DMS79 (cell line): ENCODE data around the gene RBM26.
"Not testable (repeated sequence)": the region's sequence is repeated elsewhere in the genome, so short reads cannot be mapped to it uniquely, and the experiment has no call there.

Experiments
- DNase-seq: peaks from one replicate; lab custom pipeline; 2025; lab: John Stamatoyannopoulos, UW

RBM26 gene

DNA sequence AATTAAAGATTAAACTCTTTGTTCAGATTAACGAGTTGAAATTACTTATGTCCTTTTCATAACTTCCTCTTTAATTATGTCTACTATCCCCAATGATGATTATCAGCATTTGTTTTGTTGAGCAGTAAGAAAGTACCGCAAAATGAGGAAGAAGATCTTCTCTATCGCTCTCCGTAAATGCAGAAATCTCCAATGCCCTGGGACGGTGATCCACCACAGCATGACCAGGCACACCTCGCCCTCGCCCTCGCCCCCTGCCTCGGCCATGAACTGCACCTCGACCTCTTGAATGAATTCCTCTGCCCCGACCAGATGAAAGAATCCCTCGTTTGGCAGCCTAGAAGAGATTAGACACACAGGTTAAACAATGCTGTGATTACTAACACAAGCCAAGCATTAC lies 69.1 kb downstream of the RBM26 start:
- DNase-seq: no peak

DNA sequence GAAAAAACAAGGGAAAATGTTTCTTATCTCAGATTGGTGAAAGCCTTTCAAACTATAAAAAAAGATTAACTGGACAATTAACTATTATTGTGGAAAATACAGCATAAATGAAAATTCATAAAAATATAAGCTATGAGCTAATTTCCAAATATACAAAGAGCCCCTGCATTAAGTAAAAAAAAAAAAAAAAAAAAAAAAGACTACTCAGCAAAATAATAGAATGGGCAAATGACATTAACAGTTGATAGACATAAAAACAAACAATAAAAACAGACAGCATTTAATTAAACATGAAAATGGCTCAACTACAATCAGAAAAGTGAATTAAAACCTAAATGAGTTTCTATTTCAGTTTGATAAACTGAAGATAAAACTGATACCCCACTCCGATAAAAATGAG lies 77.5 kb downstream of the RBM26 start:
- no peak for DNase-seq

DNA sequence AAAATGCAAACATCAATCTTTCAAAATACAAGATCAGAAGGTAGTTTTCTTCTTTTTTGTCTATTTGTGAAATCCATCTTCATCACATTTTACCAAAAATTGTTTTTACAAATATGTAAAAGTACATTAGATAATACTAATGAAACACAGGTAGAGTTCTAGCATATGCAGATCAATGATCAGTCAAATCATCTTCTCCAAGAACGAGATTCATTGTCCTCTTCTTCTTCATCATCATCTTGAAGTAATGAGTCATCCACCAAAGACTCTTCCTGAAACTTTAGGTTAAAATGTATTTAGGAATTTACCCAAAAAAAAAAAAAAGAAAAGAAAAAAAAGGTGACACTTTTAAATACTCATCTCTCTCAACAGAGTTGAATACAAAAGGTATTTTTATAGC lies 85.6 kb downstream of the RBM26 start:
- DNase-seq: no peak

DNA sequence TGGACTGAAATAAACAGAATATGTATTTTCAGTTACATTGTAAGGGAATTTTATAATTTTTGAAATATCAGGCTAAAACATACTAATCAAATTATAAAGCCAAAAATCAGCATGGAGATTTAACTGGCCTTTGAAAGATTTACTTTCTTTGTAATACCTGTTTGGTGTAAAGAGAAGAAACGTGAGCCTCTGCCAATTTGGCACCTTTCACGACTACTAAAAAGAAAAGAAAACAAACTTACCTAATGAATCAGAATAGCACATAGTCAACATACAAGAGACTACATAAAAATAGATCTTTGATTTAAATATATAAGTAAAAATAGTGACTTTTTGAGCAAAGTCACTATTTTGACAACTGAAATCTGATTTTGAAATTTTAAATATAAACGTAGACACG lies 87.4 kb downstream of the RBM26 start:
- DNase-seq: no peak

DNA sequence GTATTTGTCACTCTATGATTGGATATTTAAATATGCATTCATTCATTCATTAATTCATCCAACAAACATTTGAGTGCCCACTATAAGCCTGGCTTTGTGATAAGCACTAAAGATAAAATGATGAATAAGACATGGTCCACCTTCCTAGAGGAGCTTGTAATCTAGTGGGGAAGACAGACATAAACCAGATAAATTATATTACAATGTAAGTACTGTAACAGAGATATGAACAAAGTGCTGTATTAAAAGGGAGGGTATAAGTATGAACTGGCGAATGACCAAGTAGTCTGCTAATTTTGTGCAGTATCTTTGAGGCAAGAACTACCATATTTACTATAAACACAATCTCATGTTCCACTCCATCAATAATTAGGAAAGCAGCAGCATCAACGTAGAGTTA lies 88.2 kb downstream of the RBM26 start:
- no peak for DNase-seq

DNA sequence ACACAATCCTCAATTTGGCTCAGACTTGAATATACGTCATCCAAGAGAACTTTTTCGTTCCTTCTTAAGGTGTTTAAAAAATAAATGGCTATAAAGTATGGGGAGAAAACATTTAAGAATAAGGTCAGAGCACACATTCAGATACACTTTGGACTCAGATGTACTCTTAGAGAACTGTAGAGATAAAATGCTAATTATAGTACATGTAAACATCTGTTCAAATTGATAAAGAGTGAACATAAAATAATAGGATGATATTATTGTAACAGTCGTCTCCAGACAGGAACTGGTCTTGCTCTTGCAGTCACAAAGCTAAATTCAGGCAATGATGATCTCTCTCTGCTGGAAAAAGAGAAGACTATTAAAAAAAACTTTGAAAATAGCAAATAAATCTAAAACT lies 91.4 kb downstream of the RBM26 start:
- no peak for DNase-seq

DNA sequence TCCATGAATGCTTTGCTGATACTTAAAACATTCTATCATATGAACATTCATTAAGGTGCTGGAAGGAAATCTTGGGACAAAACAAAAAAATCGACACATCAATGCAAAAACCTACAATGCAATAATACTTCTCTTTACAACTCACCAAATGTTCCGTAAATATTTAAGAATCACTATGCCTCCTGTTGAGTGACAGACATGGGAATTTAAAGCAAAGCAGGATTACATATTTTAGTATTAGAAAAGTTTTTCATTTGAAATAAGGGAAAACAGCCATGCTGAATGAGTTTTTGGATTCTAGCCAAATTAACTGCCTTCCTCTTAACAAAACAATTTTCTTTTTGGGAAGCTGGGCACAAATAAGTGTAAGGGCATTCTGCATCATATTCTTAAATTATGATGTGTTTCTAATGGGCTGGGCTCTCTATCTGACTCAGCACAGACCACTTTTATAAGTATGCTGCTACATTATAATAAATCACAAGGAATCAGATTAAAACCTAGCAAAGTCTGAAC lies 93.7 kb downstream of the RBM26 start:
- DNase-seq: no peak

DNA sequence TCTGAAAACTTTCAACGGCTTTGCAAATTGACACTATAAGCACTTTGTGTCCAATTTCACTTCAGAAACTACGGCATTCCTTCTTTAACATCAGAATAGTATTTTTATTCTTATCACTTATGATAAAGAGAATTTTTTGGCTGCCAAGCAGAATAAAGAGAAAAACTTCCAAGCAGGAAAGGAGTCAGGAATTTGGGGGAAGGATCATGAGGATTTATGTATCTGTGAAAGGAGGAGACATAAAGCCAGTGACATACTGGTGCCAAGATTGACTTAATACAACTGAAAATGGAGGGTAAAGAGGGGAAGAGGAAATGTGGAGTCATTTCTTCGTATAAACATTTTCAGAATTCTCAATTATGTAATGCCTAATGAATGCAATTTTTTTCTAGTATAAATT lies 94.7 kb downstream of the RBM26 start:
- DNase-seq: no peak

DNA sequence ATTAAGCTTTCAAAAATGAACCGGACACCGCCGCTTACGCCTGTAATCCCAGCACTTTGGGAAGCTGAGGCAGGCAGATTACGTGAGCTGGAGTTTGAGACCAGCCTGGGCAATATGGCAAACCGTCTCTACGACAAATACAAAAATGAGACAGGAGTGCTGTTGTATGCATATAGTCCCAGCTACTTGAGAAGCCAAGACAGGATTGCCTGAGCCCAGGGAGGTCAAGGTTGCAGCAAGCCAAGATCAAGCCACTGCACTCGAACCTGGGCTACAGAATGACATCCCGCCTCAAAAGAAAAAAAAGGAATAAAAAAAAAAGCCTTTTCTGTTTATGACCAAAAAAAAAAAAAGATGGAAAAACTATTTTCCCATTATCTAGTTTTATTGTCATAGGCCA lies 96.4 kb downstream of the RBM26 start:
- no peak for DNase-seq

DNA sequence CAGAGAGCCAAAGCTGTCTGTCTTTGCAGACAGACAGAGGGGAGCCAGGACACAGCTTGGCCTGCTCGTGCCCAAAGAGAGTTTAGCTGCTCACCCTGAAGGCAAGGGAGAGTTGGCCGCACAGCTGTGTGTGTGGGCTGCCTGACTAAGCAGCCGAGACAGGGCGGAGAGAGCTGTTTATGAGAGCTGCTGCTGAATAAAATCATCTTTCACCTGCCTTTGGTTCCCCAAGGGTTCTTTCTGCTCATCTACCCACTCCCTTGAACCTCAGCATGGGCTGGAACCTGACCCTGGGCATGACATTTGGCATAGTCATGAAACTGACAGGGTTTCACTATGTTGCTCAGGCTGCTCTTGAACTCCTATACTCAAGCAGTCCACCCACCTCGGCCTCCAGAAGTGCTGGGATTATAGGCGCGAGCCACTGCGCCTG lies 98.2 kb downstream of the RBM26 start:
- DNase-seq: no peak

DNA sequence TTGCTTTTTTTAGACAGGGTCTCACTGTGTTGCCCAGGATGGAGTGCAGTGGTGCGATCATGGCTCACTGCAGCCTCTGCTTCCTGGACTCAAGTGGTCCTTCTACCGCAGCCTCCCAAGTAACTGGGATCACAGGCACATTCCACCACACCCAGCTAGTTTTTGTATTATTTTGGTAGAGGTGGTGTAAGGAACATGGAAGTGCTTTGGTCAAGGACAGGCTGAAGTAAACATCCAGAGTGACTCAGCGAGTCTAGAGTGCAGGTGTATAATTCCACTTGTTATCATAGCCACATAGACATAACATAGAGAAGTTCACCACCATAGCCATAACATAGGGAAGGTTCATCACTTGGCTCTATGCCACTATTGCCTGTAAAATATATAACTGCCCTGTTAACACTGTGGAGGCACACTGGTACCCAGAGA lies 98.6 kb downstream of the RBM26 start:
- no peak for DNase-seq

DNA sequence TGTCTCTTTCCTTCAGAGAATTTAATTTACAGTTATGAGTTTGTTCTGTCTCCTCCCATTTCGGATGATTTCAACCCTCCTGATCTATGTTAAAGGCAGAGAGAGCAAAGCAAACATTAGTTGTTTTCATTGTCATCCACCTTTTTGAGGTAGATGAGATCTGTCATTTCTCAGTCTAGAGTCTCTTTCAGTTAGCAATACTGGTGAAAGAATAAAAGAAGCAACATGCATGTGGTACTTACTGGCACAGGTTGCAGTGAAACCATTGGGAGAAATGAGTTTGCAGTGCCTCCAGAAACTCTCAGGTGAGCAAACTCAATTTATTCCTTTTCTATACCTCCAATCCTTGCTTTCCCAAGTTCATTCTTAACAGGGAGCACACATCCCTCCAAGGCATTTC lies 99.4 kb downstream of the RBM26 start:
- DNase-seq: no peak

DNA sequence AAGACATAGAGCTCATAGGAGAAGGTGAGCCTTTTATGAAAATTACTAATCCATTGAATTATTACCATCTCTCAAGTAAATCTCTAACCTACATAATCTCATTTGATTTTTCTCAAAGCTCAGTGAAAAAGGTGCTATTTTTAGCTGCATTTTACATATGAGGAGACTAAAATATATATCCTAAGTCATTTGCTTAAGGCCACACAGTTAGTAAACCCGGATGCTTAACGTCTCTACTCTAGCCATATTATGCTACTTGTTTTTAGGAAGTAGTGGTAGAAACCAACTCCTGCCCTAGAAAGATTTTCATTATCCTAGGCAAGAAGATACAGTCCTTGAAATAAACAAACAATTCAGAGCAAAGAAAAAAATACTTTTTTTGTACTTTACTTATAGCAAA lies 108.9 kb downstream of the RBM26 start:
- no peak for DNase-seq

DNA sequence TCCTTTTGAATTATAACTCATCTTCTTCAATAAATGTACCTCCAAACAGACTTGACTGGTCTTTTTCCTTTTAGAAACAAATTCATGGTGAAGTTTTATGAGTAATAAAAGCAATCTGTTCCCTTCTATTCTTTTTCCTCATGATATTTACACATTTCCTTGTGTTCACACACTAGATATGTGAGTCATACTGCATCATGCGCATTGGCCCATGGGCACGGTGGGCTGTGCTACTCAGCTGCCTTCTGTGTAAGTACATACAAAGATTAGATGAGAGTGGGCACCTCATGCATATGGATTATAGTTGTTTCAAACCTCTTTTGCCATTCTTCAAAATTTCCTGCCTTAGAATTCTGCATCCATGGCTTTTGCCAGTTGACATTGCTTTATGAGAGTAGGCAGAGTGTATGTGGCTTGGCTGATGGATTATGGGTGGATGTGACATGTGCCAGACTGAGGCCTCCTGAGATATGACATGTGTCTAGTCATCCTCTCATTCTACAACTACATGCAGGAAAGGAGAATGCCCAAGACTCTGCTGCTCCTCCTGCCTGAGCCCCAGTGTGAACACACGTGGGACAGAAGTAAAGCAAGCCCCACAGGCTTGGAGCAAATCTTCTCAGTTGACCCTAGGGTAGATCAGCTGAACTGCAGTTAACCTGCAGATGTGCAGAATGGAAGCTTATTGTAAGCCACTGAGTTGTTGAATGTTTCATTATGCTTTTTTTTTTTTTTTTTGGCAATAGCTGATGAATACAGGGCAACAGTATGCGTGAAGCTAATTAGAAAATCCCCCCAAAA lies 109.9 kb downstream of the RBM26 start:
- no peak for DNase-seq

DNA sequence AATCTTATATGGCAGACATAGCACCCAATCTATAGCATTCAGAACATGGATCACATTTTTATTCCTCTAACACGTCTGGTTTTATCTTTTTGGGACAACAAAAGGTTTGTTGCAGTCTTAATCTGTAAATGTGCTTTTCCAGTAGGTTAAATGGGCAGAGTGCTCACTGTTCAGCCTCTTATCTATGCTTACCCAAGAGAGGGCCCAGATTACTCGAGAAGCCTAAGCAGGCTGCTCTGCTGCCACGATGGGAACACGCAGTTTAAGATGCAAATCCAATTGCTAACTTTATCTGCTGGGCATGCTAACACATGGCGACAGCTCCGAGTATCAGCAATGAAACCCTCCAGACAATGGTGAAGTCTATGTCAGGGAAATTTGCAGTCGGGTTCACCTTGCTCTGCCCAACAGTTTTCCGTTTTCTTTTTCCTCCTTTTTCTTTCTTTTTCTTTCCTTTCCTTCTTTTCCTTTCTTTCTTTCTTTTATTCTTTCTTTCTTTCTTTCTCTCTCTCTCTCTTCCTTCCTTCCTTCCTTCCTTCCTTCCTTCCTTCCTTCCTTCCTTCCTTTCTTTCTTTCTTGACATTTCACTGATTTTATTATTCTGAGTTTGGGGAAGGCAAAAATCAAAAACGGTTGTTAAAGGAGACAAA lies 115.3 kb downstream of the RBM26 start:
- no peak for DNase-seq

DNA sequence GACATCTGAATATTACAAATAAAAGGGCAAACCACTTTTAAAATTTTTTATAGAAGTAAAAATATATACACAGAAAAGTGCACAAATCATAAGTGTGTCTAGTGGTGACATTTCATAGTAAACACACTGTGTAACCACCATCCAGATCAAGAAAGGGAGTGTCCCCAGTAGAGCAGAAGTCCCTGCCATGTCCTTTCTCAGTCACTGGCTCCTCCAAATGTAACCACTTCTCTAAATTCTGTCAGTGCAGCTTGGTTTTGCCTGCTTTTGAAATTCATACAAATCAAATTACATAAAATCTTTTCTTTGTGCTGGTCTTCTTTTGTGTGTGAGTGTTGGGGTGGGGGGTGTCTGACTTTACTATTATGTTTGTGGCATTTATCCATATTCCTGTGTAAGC lies 116.5 kb downstream of the RBM26 start:
- no peak for DNase-seq

DNA sequence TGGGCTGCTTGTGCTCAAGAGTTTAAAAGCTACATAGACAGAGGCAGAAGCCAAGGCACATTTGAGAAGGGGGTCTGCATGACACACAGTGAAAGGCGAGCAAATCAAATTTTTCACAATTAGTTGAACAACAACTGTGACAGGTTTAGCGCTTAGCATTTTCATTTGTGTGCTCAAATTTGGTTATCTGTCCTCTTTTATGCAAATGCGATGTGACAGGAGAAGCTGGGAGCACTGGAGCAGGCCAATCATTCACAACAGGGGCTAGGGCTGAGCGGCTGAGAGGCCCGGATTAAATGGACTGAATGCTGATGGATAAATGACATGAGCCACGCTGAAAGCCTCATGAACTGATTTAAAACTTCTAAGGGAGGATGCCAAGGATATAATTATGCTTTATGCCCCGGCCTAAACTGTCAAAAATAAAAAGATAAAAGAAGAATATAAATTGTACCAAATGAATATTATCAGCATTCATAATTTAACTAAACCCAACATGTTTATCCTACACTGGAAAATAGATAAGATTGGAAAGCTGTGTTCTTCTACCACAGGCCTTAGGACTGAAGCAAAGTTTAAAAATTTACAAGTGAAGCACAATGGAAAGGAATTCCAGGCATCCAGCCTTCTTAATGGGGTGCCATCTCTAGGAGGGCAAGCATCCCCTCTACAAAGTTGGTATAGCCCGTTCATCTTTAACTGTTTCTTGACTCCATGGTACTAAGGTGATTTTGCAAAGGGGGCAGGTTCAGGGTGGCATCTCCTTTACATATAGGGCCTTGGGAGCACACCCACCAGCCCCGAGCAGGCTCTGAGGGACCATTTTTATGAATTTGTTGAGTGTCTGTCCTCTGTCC lies 117.9 kb downstream of the RBM26 start:
- no peak for DNase-seq

DNA sequence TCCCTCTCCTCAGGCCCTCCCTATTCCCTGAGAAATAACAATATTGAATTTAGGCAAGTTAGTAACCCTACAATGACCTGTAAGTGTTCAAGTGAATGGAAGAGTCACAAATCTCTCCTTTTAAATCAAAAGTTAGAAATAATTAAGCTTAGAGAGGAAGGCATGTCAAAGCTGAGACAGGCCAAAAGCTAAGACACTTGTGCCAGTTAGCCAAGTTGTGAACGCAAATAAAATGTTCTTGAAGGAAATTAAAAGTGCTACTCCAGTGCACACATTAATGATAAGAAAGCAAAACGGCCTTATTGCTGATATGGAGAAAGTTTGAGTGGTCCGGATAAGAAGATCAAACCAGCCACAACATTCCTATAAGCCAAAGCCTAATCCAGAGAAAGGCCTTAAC lies 120.9 kb downstream of the RBM26 start:
- DNase-seq: no peak

DNA sequence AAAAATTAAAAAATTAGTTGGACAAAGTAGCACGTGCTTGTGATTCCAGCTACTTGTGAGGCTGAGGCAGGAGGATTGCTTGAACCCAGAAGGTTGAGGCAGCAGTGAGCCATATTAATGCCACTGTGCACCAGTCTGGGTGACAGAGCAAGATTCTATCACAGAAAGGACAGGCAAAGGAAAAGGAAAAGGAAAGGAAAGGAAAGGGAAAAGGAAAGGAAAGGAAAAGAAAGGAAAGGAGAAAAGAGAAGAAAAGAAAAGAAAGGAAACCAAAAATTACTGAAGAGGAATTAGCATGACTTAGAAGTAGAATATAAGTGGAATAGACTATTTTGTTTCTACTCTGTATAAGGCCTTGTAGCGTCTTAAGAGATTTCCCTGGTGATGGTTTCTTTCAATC lies 122.3 kb downstream of the RBM26 start:
- DNase-seq: no peak

DNA sequence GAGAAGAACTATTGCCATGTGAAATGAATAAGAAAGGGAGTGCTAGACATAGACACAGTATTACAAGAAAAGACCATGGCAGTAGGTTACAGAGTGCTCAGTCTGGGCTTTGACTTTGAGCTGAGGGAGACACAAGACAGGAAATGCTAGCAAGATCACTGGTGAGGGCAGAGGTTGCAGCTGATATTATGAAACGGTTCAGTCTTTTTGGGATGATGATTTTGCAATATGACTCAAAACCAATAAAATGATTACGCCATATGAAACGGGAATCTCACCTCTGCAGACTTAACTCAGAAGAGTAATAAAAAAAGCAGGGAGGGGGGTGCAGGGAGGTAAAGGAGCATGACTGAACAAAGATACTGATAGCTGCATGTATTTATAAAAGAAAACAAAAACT lies 123.1 kb downstream of the RBM26 start:
- DNase-seq: no peak

DNA sequence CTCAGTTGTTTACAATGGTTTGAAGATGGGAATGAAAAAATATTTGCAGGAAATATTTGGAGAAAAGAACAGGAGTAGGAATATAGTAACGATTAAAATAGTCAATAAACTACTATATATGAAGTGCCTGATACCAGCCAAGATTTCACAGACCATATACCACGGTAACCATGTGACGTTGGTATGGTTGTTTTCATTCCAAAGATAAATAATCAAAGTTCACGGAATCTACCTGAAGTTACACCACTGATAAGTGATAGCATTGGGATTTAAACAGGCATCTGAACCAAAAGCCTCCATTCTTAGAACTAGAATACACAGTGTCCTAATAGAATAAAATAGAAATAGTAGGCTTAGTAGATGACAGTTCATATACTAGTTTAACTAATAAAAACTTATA lies 123.5 kb downstream of the RBM26 start:
- DNase-seq: no peak

DNA sequence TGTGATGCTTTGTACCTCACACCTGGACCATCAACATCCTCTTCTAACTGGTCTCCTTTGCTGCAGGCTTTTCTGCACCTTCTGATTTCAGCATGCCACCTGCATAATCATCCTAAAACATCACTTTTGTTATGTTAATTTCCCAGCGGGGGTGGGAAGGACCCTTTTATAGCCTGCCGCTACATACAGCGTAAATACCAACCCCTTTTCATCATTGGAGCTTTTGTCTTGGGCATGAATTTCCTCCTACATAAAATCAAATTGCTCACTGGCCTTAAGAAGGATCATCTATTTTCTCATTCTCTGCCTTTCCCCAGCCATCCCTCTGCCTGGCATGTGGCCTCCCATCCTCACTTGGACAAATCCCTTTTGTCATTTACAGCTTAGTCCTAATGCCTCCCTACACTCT lies 124.7 kb downstream of the RBM26 start:
- DNase-seq: no peak

DNA sequence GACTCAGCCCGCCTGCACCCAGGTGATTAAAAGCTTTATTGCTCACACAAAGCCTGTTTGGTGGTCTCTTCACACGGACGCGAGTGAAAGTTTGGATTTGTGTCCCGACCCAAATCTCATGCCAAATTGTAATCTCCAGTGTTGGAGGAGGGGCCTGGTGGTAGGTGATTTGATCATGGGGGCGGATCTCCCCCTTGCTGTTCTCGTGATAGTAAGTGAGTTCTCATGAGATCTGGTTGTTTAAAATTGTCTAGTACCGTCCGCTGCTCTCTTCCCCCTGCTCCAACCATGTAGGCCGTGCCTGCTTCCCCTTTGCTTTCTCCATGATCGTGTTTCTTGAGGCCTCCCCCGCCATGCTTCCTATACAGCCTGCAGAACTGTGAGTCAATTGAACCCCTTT lies 126.3 kb downstream of the RBM26 start:
- not testable (repeated sequence) for DNase-seq
